HEK293 (cell line): ENCODE measurements around the gene TMEM208.

Experiments
- CTCF ChIA-PET: fragments of 350-600 bp; formaldehyde crosslinking; extraction: SDS; loops from one replicate; lab custom pipeline; 2021; ENCODE audit warnings: antibody characterized with exemption; lab: Yijun Ruan, JAX
- POLR2A ChIA-PET: fragments of 300-600 bp; formaldehyde crosslinking; extraction: SDS; loops from one replicate; lab custom pipeline; 2020; ENCODE audit warnings: antibody characterized with exemption, inconsistent platforms; lab: Yijun Ruan, JAX
- H3K27ac ChIP-seq: fragments of 200-500 bp; sonication (Bioruptor generic); 2 replicates; pipeline ENCODE4 v1.5.1; 2014; ENCODE audit warnings: low read depth, low read length, control low read depth, inconsistent platforms; ENCODE audit errors: extremely low read depth
- H3K36me3 ChIP-seq, 2 experiments: fragments of 200-500 bp in 1 of 2; sonication (Bioruptor generic) in 1 of 2; 1 replicate in 1 of 2; 2 replicates in 1 of 2; pipeline ENCODE4 v1.5.1; 2014 to 2017; ENCODE audit warnings: inconsistent platforms in 2 of 2, low read length in 2 of 2; ENCODE audit not compliant: control insufficient read depth in 2 of 2, insufficient read depth in 1 of 2
- H3K4me1 ChIP-seq: fragments of 200-500 bp; sonication (Bioruptor generic); 2 replicates; pipeline ENCODE4 v1.5.1; 2014; ENCODE audit warnings: mild to moderate bottlenecking, low read length, inconsistent platforms; ENCODE audit not compliant: control insufficient read depth, insufficient read depth
- H3K4me3 ChIP-seq: 2 replicates; pipeline ENCODE4 v1.5.1; 2011; ENCODE audit warnings: low read depth, mild to moderate bottlenecking, control low read depth, low read length, moderate library complexity
- H3K9me3 ChIP-seq: fragments of 200-500 bp; sonication (Bioruptor generic); 2 replicates; pipeline ENCODE4 v1.5.1; 2014; ENCODE audit warnings: low read depth, low read length, inconsistent platforms; ENCODE audit not compliant: control insufficient read depth, insufficient read depth
- BCL11A ChIP-seq: fragments of 450-650 bp; formaldehyde crosslinking; IDR thresholded peaks from 2 replicates; pipeline ENCODE4 v1.5.1; 2016; ENCODE audit warnings: low read depth, missing biosample characterization, missing genetic modification characterization
- BCL11B ChIP-seq: fragments of 450-650 bp; formaldehyde crosslinking; IDR thresholded peaks from 2 replicates; pipeline ENCODE4 v1.5.1; 2016; ENCODE audit warnings: low read depth, missing biosample characterization, missing genetic modification characterization
- BCL6B ChIP-seq: fragments of 450-650 bp; formaldehyde crosslinking; IDR thresholded peaks from 2 replicates; pipeline ENCODE4 v1.5.1; 2017; ENCODE audit warnings: missing biosample characterization, missing genetic modification characterization
- GFI1B ChIP-seq: fragments of 450-650 bp; formaldehyde crosslinking; IDR thresholded peaks from 2 replicates; pipeline ENCODE4 v1.5.1; 2016; ENCODE audit warnings: missing biosample characterization, missing genetic modification characterization
- KLF9 ChIP-seq: fragments of 450-650 bp; formaldehyde crosslinking; IDR thresholded peaks from 2 replicates; pipeline ENCODE4 v1.5.1; 2016; ENCODE audit warnings: missing biosample characterization, missing genetic modification characterization, low read depth
- PRDM1 ChIP-seq: fragments of 450-650 bp; formaldehyde crosslinking; IDR thresholded peaks from 2 replicates; pipeline ENCODE4; 2016; ENCODE audit warnings: missing biosample characterization, missing genetic modification characterization
- WT1 ChIP-seq: fragments of 450-650 bp; formaldehyde crosslinking; IDR thresholded peaks from 2 replicates; pipeline ENCODE4 v1.5.1; 2016; ENCODE audit warnings: missing biosample characterization, missing genetic modification characterization
- ZNF121 ChIP-seq: fragments of 450-650 bp; formaldehyde crosslinking; IDR thresholded peaks from 2 replicates; pipeline ENCODE4 v1.5.1; 2016; ENCODE audit warnings: missing biosample characterization, missing genetic modification characterization
- ZNF175 ChIP-seq: fragments of 450-650 bp; formaldehyde crosslinking; IDR thresholded peaks from 2 replicates; pipeline ENCODE4 v1.5.1; 2016; ENCODE audit warnings: missing biosample characterization, missing genetic modification characterization
- ZNF221 ChIP-seq: fragments of 450-650 bp; formaldehyde crosslinking; IDR thresholded peaks from 2 replicates; pipeline ENCODE4 v1.5.1; 2017; ENCODE audit warnings: missing biosample characterization, missing genetic modification characterization, borderline replicate concordance
- ZNF274 ChIP-seq, 2 experiments: fragments of 200-500 bp in 1 of 2; fragments of 450-650 bp in 1 of 2; sonication (Bioruptor generic) in 1 of 2; formaldehyde crosslinking in 1 of 2; IDR thresholded peaks; 2 replicates each; pipeline versions ENCODE4 v1.5.1 to v1.6.1; 2014 to 2016; ENCODE audit warnings: borderline replicate concordance in 1 of 2, inconsistent platforms in 1 of 2, low read length in 1 of 2, missing biosample characterization in 1 of 2, missing genetic modification characterization in 1 of 2
- ZNF354C ChIP-seq: fragments of 450-650 bp; formaldehyde crosslinking; IDR thresholded peaks from 2 replicates; pipeline ENCODE4 v1.5.1; 2016; ENCODE audit warnings: missing biosample characterization, missing genetic modification characterization, low read depth, borderline replicate concordance
- ZNF37A ChIP-seq: fragments of 450-650 bp; IDR thresholded peaks from 2 replicates; pipeline ENCODE4 v1.5.1; 2018; ENCODE audit warnings: missing biosample characterization, missing genetic modification characterization
- ZNF394 ChIP-seq: fragments of 450-650 bp; formaldehyde crosslinking; IDR thresholded peaks from 2 replicates; pipeline ENCODE4 v1.5.1; 2016; ENCODE audit warnings: missing biosample characterization, missing genetic modification characterization, mild to moderate bottlenecking, moderate library complexity, borderline replicate concordance
- ZNF510 ChIP-seq: fragments of 450-650 bp; formaldehyde crosslinking; IDR thresholded peaks from 2 replicates; pipeline ENCODE4 v1.5.1; 2018; ENCODE audit warnings: mild to moderate bottlenecking, missing genetic modification characterization, missing biosample characterization; ENCODE audit not compliant: insufficient replicate concordance
- ZNF521 ChIP-seq: fragments of 450-650 bp; formaldehyde crosslinking; IDR thresholded peaks from 2 replicates; pipeline ENCODE4 v1.5.1; 2017; ENCODE audit warnings: missing biosample characterization, mild to moderate bottlenecking, missing genetic modification characterization
- ZNF600 ChIP-seq: fragments of 450-650 bp; formaldehyde crosslinking; IDR thresholded peaks from 2 replicates; pipeline ENCODE4 v1.5.1; 2016; ENCODE audit warnings: missing biosample characterization, missing genetic modification characterization
- ZNF670 ChIP-seq: fragments of 450-650 bp; formaldehyde crosslinking; IDR thresholded peaks from 2 replicates; pipeline ENCODE4 v1.5.1; 2016; ENCODE audit warnings: missing biosample characterization, missing genetic modification characterization, low read depth
- ZNF776 ChIP-seq: fragments of 450-650 bp; formaldehyde crosslinking; IDR thresholded peaks from 2 replicates; pipeline ENCODE4 v1.5.0; 2017; ENCODE audit warnings: missing biosample characterization, missing genetic modification characterization, borderline replicate concordance
- ZSCAN30 ChIP-seq: fragments of 450-650 bp; IDR thresholded peaks from 2 replicates; pipeline ENCODE4 v1.5.1; 2018; ENCODE audit warnings: missing biosample characterization, mild to moderate bottlenecking, missing genetic modification characterization, moderate library complexity
- TF ChIP-seq, protein P1 (sequence below): fragments of 450-650 bp; formaldehyde crosslinking; IDR thresholded peaks from 2 replicates; pipeline ENCODE4 v1.5.1; 2017; ENCODE audit warnings: missing biosample characterization, missing genetic modification characterization

Gene TMEM208

DNA sequence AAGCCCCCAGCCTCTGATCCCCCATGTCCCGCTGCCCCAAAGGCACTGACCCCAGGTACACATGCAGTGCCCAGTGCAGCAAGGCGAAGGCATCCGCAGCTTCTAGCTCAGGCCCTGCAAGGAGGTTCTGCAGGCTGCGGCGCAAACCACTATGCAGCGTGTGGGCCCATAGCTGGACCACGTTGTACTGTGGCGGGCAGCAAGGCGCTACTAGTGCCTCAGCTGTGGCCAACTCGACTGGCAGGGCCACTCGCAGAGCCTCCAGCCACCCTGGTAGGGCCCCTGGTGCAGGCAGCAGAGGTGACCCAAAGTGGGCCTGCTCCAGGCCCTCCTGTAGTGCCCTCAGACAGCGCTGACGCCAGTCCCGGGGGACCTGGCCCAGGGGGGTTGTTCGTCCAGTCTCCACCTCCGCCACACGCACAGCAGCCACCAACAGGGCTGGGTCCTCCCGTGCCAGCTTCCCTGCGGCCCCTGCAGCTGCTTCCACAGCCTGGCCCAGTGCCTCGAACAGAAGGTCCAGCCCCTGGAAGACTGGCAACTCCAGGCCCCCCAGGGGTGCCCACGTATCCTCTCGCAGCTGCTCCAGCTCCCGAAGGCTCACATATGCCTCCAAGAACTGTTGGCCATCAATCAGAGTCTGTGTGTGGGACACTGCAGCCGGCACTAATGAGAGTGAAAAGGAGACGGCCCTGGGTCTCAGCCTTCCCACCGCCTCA lies 39.6 kb upstream of the TMEM208 start:
- Histone ChIP-seq H3K4me1 (peaks cover 9% of the 10 kb centered on the region), H3K36me3 (no peaks in the 10 kb centered on the region), H3K4me3 (no peak overlapping the region), H3K27ac (no peak overlapping the region), H3K9me3 (no peaks in the 10 kb centered on the region)
- CTCF ChIA-PET: interaction anchor here (0.6 kb wide), 1 partner anchor 18 kb away, joined by 4 read pairs; no protein-coding TSS in a partner anchor
- TF ChIP-seq ZNF776 (tag by site-specific recombination): no peak
- POLR2A ChIA-PET: no interaction called here

GRCh38 chr16:67188323-67188722 lies 38.6 kb upstream of the TMEM208 start:
- CTCF ChIA-PET: interaction anchor here (1.5 kb wide), 1 partner anchor 228 kb away, joined by 6 read pairs; the partner anchor contains the start of gene CES3
- TF ChIP-seq ZNF175 (tag by site-specific recombination): no peak
- TF ChIP-seq BCL11B: no peak
- TF ChIP-seq, protein P1, sequence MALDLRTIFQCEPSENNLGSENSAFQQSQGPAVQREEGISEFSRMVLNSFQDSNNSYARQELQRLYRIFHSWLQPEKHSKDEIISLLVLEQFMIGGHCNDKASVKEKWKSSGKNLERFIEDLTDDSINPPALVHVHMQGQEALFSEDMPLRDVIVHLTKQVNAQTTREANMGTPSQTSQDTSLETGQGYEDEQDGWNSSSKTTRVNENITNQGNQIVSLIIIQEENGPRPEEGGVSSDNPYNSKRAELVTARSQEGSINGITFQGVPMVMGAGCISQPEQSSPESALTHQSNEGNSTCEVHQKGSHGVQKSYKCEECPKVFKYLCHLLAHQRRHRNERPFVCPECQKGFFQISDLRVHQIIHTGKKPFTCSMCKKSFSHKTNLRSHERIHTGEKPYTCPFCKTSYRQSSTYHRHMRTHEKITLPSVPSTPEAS: no peak
- TF ChIP-seq ZNF394 (tag by site-specific recombination): no peak
- no peak for TF ChIP-seq ZNF670 (tag by site-specific recombination)
- no peak for TF ChIP-seq PRDM1
- TF ChIP-seq BCL11A (tag by site-specific recombination): no peak
- no peak for TF ChIP-seq ZNF274 (IDR thresholded peaks at IDR 0.05; ENCODE audit: low read length)
- TF ChIP-seq ZNF274 (tag by site-specific recombination; IDR thresholded peaks at IDR 0.05; ENCODE audit: borderline replicate concordance): no peak
- no peak for TF ChIP-seq ZSCAN30
- Histone ChIP-seq H3K4me3 (no peak overlapping the region), H3K36me3 (peaks cover 0 to 6% of the 10 kb centered on the region in 2 experiments; a peak in 2 of 3 replicates), H3K4me1 (peaks cover 4% of the 10 kb centered on the region), H3K9me3 (no peaks in the 10 kb centered on the region), H3K27ac (no peak overlapping the region)
- POLR2A ChIA-PET: no interaction called here

DNA sequence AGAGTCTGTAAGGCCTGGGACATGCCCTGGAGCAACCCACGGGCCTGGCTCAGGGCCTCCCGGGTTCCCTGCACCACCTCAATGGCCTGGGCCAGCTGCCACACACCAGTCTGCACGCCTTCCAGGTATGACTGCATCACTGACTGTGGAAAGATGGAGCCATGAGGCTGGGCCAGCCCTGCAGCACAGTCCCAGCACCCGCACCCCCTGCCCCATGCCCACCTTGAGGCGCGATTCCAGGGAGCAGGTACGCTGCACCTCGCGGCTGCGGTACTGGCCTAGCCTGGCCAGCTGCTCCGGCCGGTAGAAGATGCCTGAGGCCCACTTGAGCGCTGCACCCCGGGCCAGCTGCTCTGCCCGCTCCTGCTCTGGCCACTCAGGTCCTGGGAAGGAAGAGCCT lies 38.1 kb upstream of the TMEM208 start:
- ChIA-PET CTCF (interaction anchor here (0.7 to 1.5 kb wide), 4 partner anchors 38 to 228 kb away, joined by 3 to 6 read pairs (median 4); partner anchors contain the start of genes CES3 and TMEM208), POLR2A (interaction anchor here (1.2 kb wide), 1 partner anchor 10 kb away, joined by 3 read pairs; the partner anchor contains the start of gene ELMO3)
- no peaks in the 10 kb centered on the region for H3K9me3 ChIP-seq

More for the DNA sequence above, 38.1 kb upstream of the TMEM208 start:
- peaks cover 0 to 10% of the 10 kb centered on the region in 2 experiments; a peak in 2 of 3 replicates for H3K36me3 ChIP-seq
- no peak overlapping the region for H3K27ac ChIP-seq
- peaks cover 7% of the 10 kb centered on the region for H3K4me1 ChIP-seq
- no peak overlapping the region for H3K4me3 ChIP-seq
- TF ChIP-seq ZNF354C (tag by site-specific recombination) (no peak), ZNF221 (tag by site-specific recombination) (no peak), ZNF37A (tag by site-specific recombination) (no peak), ZNF510 (tag by site-specific recombination) (no peak), WT1 (no peak), KLF9 (tag by site-specific recombination) (no peak), BCL6B (no peak), GFI1B (tag by site-specific recombination) (no peak), ZNF521 (tag by site-specific recombination) (no peak), ZNF121 (no peak), ZNF600 (tag by site-specific recombination) (no peak)
